ENCODE results near the gene BEGAIN.

Gene BEGAIN

DNA sequence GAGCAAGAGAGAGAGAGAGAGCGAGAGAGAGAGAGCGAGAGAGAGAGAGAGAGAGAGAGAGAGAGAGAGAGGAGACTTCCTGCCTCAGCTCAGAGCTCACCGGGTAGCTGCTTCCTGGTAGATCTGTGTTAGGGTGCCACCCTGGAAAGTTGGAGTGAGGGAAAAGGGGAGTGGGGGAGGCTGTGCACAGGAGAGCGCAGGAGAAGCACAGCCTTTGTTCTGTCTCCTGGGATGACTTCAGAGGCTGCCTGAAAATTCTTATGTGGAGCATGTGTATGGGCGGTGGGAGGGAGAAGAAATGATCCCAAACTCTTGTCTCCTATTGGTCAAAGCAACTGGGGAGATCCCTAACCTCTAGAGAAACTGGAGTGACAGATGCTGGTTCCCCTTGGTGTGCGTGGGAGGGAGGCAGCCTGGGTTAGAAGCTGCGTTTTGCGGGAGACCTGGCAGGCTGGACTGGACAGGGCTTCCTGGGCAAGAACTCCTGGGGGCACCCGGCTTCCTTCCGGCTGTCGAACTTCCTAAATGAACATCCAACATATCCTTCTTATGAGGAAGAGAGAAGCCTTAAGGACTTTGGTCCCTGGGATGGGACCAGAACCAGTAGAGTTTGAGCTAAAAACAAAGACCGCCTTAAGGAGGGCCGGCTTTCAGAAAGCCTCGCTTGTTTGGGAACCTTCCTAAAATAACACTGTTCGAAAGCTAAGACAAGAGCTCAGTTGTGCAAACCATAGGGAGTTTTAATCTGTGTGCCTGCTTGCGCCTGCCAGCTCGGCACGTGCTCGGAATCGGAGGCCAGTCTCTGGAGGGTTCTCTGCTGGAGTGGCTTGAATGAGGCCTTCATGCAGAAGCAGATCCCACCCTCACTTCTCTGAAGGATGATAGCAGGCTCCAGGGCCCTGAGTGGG is 30.4 kb upstream of the BEGAIN start:
- TF ChIP-seq CTCF (IDR thresholded peaks at IDR 0.05; ENCODE audit: insufficient read depth, low read length, missing control alignments) = no peak
- ChIA-PET CTCF (interaction anchor here (1.3 to 1.9 kb wide), 3 partner anchors 28 to 233 kb away, joined by 4 to 9 read pairs (median 5); no protein-coding TSS in a partner anchor), POLR2A (no interaction called here)
- DNase-seq (ENCODE audit: low read depth, low spot score) = no peak
- no peak overlapping the region for H3K4me3 ChIP-seq (ENCODE audit: low read depth, low read length)

DNA sequence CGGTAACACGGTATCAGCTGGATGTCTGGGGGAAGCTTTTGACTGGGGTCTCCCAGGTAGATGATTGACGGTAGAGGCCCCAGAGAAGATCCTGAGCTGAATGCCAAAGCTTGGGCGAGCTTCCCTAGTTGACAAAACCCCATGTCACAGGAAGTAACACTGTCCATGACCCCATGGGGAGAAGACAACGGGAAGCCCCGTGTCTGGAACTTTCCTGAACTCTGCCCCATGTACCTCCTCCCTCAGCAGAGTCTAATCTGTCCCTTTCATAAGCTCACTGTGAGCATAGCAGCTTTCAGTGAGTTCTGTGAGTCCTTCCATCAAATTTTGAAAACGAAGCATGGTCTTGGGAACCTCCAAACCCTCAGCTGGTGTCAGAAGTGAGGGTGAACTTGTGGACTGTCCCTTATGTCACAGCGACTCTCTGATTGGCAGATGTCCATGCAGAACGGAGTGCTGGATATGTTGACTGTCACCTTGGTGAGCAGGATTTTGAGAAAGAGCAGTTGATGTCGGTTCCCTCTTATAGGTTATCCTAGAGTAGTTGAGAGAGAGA is 29.7 kb upstream of the BEGAIN start:
- no peak for TF ChIP-seq CTCF (IDR thresholded peaks at IDR 0.05; ENCODE audit: insufficient read depth, low read length, missing control alignments)
- no peak overlapping the region for H3K4me3 ChIP-seq (ENCODE audit: low read depth, low read length)
- CTCF ChIA-PET = interaction anchor here (1.3 to 1.9 kb wide), 3 partner anchors 29 to 232 kb away, joined by 4 to 9 read pairs (median 5); no protein-coding TSS in a partner anchor
- POLR2A ChIA-PET = no interaction called here
- DNase-seq (ENCODE audit: low read depth, low spot score) = no peak

GRCh38 chr14:100615736-100616695 is 28.8 kb upstream of the BEGAIN start:
- no peak for TF ChIP-seq CTCF (IDR thresholded peaks at IDR 0.05; ENCODE audit: insufficient read depth, low read length, missing control alignments)
- POLR2A ChIA-PET = no interaction called here
- no peak for DNase-seq (ENCODE audit: low read depth, low spot score)
- CTCF ChIA-PET = interaction anchor here (1.9 kb wide), 1 partner anchor 231 kb away, joined by 9 read pairs; no protein-coding TSS in a partner anchor
- H3K4me3 ChIP-seq (ENCODE audit: low read depth, low read length) = no peak overlapping the region

GRCh38 chr14:100614803-100615202 is 27.6 kb upstream of the BEGAIN start:
- H3K4me3 ChIP-seq (ENCODE audit: low read depth, low read length) = no peak overlapping the region
- TF ChIP-seq CTCF (IDR thresholded peaks at IDR 0.05; ENCODE audit: insufficient read depth, low read length, missing control alignments) = no peak
- no peak for DNase-seq (ENCODE audit: low read depth, low spot score)
- POLR2A ChIA-PET = no interaction called here
- CTCF ChIA-PET = interaction anchor here (1.2 kb wide), 1 partner anchor 9 kb away, joined by 3 read pairs; no protein-coding TSS in a partner anchor

GRCh38 chr14:100612986-100613385 is 25.8 kb upstream of the BEGAIN start:
- ChIA-PET POLR2A (no interaction called here), CTCF (interaction anchor here (0.9 to 1.6 kb wide), 2 partner anchors 13 to 228 kb away, joined by 3 read pairs; no protein-coding TSS in a partner anchor)
- DNase-seq (ENCODE audit: low read depth, low spot score) = no peak
- no peak for TF ChIP-seq CTCF (IDR thresholded peaks at IDR 0.05; ENCODE audit: insufficient read depth, low read length, missing control alignments)
- no peak overlapping the region for H3K4me3 ChIP-seq (ENCODE audit: low read depth, low read length)
